GM18858 (cell line): ENCODE measurements around the gene PTPN14.
"Not testable (repeated sequence)": the region's sequence is repeated elsewhere in the genome, so short reads cannot be mapped to it uniquely, and the experiment has no call there.

Source experiments
- ATAC-seq: cut with Tn5 transposase; IDR thresholded peaks from one replicate; pipeline ENCODE4 v1.9.1; 2021; ENCODE audit not compliant: unreplicated experiment

Gene PTPN14

DNA sequence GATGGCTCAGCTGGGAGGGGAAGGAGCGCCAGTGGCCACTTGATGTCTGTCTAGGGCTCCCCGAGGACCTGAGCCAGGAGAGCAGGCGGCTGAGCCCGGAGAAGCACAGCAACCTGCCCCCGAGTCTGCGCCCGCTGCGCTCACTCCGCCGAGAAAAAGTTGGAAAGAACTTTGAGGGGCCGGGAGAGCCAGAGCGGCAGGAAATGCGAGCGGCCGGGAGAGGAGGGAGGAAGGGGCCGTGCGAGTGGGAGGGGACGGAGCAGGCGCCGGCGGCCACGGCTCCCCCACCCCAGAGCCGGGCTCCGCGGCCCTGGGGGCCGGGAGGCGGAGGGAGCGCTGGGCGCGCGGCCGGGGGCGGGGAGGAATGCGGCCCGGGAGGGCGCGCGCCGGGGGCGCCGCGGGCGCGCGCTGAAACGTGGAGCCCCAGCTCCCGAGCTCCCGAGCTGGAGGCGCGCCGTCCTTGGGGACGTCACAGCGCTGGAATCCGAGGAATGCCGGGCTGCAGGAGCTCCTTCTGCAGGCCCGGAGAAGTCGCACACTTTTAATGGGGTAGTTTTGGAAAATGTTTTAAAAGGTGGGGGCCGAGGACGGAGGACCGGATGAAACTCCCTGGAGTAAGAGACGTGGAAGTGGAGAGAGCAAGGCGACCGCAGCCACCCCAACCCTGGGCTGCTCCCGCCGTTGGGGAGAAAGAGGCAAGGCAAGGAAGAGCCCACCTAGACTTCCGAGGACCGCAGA lies at the start of gene PTPN14:
TSS of gene PTPN14 (minus strand) at position 167 of the 738 bp plus-strand sequence. CDS start 86,799 bp downstream, outside the sequence.
- no peak for ATAC-seq

DNA sequence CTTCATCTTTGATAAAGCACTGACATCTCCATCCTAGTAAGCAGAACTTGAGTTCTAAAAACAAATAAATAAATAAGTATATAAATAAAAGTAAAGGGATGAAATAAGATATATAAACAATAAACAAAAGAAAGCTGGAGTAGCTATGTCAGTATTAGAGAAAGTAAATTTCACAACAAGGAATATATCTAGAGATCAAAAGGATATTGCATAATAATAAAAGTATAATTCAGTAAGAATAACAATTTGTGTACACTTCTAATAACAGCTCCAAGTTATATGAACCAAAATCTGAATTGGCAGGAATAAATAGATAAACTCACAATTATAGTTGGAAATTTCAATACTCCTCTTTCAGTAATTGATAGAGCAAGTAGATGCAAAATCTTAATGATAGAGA lies 41.8 kb upstream of the PTPN14 start:
- no peak for ATAC-seq

DNA sequence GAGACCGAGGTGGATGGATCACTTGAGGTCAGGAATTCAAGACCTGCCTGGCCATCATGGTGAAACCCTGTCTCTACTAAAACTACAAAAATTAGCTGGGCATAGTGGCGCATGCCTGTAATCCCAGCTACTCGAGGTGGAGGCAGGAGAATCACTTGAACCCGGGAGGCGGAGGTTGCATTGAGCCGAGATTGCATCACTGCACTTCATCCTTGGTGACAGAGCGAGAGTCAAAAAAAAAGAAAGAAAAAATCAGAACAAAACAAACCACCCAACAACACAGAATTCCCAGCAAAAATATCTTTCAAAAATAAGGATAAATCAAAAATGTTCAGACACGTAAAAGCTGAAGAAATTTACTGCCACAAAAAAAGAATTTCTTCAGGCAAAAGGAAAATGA lies 40.5 kb upstream of the PTPN14 start:
- not testable (repeated sequence) for ATAC-seq

DNA sequence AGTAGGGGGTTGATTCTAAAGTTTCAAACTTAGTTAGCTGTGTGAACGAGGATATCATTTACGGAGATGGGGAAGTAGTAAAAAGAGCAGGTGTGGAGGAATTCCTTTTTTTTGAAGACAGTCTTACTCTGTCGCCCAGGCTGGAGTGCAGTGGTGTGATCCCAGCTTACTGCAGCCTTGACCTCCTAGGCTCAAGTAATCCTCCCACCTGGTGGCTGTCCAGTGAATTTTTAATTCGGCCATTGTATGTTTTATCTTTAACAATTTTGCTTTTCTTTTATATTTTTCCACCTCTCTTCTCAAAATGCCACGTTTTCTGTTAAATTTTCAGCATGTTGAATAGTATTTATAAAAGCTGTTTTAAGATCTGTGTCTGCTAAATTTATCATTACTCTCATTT lies 39.3 kb upstream of the PTPN14 start:
- ATAC-seq = no peak

DNA sequence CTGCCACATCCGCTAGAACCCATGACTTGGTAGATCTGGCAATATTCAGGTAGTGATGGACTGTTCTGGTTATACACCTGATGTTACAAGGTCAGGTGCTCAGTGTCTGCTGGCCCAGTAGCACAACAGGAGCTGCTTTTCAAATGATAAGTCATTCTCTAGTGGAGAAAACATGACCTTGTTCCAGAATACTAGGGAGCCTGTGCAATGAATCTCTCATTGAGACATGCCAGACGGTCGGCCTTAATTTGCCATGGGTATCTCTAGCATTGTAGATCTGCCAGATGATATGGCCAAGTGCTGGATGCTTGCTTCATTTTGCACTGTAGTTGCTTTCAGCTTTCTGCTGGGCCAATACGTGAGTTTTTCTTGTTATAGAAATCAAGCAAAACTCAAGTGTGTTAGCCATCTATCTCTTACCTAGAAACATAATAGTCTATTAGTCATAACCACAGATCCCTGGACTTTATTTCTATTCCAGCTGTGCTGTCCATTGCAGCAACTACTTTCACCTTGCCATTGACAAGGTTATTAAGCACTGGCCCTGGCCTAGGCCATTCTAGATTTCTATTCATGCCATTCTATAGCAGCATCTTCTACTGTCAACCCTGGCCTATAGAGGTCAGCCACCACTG lies 37.7 kb upstream of the PTPN14 start:
- no peak for ATAC-seq

DNA sequence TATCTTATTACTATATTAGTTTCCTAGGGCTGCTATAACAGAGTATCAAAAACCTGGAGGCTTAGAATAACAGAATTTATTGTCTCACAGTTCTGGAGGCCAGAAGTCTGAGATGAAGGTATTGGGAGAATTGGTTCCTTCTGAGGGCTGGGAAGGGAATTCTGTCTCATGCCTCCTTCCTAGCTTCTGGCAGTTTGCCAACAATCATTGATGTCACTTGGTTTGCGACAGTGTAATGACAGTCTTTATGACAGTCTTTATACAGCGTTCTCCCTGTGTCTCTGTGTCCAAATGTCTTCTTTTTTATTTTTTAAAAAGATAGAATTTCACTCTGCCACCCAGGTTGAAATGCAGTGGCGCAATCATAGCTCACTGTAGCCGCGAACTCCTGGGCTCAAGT lies 35.8 kb upstream of the PTPN14 start:
- ATAC-seq = no peak

DNA sequence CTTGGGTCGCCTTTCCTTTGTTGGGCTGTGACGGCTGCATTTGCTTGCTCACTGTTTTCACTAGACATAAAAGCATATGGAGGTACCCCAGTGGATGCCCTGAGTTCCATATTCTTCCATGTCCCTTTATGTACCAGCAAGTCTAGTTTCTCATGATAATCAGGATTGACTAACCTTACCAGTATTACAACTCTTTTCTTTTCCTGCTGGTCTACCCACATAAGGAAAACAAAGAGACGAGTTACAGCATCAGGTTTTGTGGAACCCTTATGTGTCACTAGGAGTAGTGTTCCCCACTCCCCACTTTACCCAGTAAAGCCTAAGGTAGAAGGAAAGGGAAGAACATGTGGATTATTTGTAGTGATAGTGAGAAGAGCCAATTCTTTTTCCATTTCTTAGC lies 35.2 kb upstream of the PTPN14 start:
- ATAC-seq = no peak

DNA sequence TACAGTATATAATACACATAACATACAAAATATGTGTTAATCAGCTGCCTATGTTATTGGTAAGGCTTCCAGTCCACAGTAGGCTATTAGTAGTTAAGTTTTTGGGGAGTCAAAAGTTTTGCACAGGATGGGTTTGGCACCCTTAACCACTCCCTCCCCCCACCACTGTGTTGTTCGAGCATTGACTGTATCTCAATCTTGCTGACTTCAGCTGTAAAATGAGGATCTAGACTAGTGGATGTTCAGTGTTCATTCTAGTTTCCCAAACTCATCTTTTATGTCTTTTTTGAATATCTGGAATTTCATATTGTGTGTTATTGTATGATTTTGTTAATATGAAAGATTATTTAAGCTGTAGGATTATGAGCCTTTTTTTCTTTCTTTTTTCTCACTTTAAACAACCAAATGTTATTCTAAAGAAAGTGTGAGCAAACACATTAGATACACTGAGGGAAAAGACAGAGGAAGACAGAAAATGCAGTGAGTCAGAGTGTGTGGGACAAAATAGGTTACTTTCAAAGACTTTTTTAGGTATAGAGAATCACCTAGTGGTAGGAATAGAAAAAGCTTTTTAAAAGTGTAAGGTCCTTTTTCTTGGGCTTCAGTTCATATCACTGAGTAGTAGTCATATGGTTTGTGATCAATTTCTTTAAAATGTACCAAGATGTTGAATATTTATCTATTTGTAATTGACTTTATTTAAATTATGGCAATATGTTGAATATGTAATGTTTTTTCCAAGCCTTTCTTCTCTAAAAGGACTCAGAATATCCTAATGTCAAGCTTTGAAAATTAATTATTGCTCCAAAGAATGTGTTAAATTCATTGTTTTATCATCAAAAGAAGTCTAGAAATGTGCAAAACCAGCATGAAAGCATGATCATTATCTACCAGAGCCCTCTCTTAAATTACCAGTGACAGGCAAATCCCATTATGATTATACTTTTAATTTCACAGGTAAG lies 33.7 kb upstream of the PTPN14 start:
- ATAC-seq = peak; percentile 88

DNA sequence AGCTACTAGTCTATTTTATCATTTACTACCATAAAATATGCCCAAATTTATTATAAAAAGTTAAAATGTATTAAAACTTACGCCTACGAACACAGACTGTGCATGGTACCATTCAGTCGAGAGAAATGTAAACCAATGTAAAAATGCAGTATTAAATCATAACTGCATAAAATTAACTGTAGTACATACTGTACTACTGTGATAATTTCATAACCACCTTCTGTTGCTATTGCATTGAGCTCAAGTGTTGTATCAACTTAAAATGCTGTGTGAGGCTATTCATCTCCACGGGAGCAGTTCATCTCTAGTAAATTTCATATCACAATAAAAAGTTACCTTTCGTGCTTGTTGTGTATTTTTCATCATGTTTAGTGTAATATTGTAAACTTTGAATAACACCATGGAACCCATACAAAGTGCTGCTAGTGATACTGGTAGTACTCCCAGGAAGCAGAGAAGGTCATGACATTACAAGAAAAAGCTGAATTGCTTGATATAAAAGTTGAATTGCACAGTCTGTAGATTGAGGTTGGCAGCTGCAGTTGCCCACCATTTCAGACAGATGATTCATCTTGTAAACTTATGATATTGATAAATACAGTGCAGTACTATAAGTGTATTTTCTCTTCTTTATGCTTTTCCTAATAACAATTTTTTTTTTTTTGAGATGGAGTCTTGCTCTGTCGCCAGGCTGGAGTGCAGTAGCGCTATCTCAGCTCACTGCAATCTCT lies 32.6 kb upstream of the PTPN14 start:
- ATAC-seq = no peak

DNA sequence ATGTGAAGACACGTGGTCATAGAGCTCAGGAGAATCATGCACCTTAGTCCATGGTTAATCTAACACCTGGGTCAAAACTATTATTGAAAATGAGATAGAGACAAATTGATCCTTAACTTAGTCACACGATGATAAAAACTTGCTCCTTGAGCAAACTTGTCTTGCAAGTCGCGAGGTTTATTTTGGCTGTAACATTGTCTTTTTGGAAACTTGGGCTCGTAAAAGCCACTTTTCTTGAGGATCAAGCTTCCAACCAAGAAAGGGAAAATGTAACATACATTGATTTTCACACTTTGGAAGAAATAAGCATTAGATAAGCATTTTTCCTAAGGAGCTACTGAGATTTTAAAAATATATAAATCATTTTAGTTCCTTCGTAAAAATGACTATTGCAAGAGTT lies 31.7 kb upstream of the PTPN14 start:
- no peak for ATAC-seq

DNA sequence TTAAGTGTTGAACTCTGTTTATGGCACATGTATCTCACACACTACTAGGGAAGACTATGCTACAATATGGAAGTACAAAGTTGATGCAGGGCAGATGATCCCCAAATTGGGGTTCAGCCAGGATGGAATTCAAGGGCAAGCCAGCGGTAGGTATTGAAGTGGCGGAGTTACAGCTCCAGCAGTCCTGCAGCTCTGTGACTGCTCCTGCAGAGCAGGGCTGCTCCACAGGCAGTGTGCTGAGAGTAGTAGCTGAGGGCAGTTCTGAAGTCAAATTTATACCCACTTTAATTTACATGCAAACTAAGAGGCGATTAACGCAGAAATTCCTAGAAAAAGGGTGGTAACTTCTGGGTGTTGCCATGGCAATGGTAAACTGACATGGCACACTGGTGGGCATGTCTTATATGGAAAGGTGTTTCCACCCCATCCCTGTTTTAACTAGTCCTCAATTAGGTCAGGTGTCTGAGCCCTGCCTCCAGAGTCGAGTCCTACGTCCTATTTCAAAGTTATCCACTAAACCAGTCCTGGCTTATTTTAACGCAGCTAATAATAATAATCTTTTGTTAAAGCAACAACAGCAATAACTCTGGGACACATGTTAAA lies 31.0 kb upstream of the PTPN14 start:
- ATAC-seq = no peak

DNA sequence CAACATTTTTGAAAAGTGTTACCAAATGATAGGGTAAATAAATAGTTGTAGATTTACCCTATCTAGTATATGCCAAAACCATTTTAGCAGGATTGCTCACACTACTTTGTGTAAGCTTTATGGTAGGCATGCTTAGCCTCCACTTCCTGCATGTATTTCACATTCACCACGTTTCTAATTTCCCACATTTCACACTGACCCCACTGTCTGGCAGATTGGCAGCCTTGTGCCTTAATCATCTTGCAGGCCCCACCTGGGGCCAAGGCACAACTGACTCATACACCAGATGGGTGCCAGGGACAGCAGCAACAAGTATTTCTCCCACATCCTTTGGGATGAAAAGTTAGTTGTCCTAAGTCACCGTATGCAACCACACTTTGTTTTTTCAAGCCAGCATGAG lies 30.4 kb upstream of the PTPN14 start:
- no peak for ATAC-seq

DNA sequence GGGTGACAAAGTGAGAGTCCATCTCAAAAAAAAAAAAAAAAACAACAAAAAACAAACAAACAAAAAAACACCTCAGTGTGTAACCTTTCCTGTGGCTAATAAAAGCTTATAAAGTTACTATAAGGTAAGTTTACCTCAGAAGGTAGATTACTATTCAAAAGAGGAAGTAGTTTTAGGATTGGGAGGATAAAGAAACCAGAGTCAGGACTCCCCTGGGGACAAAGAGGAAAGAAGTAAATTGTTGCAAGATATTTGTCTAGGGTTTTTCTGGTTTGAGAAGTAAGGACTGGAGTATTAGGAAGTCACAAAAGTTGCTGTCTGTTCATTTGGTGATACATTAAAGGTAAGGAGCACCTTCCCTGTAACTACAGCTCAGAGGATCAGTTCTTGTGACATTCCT lies 27.8 kb upstream of the PTPN14 start:
- no peak for ATAC-seq

DNA sequence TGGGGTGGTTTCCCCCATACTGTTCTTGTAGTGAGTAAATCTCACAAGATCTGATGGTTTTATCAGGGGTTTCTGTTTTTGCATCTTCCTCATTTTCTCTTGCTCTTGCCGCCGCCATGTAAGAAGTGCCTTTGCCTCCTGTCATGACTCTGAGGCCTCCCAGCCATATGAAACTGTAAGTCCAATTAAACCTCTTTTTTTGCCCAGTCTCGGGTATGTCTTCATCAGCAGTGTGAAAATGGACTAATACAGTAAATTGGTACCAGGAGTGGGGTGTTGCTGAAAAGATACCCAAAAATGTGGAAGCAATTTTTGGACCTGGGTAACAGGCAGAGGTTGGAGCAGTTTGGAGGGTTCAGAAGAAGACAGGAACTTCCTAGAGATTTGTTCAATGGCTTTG lies 24.7 kb upstream of the PTPN14 start:
- ATAC-seq = not testable (repeated sequence)

DNA sequence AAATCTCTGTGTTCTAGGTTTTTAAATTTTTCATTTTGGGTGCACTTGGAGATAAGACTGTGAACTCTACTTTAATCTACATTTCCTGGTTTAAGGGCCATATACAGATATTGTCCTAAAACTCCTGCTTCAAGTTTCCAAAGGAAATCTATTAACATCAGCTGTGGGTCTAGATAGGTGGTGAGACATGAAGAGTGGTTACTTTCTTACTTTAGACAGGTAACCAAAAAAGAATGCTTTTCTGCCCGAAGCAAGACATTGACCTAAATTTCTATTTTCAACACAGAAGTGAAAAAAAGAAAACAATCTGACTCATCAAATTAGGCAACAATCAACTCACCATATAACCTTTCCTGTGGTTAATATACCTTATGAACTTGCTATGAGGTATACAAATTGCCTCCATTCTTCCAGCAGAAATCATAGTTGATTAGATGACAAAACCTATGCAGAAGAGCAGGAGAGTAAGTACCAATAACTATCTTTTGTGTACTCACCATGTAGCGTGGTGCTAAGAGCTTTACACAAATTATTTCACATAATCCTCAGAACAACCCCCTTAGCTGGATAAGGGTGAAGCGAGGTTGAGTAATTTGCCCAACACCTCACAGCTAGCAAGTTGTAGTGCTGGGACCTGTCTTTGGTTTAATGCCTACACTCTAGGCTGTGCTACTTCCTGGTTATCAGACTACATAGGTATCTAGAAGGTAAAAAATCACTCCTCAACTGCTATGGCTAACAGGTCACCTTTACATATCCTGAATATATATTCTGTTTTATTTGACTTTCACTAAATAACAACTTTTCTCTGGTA lies 23.4 kb upstream of the PTPN14 start:
- ATAC-seq = no peak

DNA sequence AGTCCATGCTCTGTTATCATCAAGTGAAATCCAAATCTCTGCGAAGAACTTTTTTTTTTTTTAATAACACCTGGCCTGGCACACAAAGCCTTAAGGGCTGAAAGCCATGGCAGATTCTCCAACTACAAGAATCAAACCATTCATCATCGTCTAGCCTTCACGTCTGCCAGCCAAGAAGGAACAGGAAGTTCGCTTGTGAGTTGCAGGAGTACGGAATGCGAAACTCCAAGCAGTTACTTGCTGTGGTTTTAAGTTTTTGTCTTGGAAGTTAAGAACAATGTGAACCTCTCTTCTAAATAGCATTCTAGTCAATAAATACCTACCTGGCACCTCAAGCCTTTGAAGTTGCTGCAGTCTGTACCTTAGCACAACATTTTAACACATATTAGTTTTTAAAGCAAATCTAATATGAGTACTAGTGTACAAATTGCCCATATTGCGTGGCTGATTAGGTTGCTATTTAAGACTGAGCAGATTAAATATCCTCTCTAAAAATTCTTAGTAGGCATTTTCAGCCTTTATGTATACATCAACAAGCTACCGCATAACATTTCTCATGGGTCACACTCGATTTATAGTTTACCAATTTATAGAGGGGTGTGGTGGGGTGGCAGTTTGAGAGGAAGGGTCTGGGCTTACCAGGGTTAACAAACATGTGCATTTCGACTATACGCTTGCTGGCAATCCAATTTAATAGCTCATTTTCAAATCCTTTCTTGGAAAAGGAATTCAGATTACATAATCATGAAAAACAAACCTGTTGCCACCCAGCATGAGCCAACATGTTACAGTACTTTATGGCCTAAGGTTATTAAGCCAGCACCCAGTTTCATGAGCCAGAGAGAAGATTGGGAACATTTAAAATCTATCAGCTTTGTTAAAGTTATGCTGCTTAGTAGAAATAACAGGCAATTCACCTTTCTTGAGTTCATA lies 22.2 kb upstream of the PTPN14 start:
- no peak for ATAC-seq

DNA sequence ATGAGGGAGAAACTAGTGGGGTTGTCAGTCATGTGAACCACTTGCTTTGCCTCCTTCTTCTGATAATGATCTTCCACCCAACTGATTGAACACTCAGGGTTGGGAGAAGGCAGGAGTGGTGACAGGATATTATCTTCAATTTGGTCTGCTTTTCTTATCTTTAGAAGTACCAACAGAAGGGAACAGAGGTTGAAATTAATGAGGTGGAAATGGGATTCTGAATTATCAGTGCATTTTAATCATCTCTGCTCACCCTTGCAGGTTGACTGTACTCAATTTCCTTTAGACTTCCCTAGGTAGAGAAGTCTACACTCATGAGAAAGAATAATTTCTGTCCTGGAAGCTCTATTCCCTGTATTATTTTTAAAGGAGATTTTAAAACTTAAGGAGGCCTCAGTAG lies 19.9 kb upstream of the PTPN14 start:
- no peak for ATAC-seq

DNA sequence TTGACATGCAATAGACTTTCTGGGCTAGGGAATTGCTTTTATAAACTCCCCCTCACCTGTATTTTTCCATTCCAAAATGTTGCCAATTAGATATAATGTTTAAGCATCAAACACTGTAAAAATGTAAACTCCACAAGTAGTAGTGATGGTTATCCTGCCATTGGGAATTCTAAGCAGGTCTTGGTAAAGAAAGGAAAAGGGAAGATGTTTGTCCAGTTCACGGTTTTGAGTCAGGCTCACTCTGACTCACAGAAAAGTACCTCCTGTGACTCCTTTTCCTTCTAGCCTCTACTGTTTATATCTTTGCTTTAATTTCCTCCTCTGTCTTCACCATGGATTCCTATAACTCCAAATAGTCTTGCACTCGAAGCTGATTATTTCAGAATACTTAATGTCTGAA lies 19.0 kb upstream of the PTPN14 start:
- no peak for ATAC-seq
